Right kidney (tissue), 1 donor: ENCODE data around the gene PACRG.

Experiments used
- DNase-seq: peaks from one replicate; pipeline ENCODE4 v3.0.0-alpha.2; 2016

Gene PACRG

GRCh38 chr6:162778603-162779002 lies 50.8 kb downstream of the PACRG start:
- DNase-seq, result no peak

- DNase-seq, result no peak
Measured at GRCh38 chr6:162785632-162786242, 58.0 kb downstream of the PACRG start.

GRCh38 chr6:162798546-162799266 lies 70.9 kb downstream of the PACRG start:
- no peak for DNase-seq

GRCh38 chr6:162814426-162814973 lies 86.7 kb downstream of the PACRG start:
- no peak for DNase-seq

GRCh38 chr6:162817196-162817595 lies 89.4 kb downstream of the PACRG start:
- DNase-seq, result no peak

- no peak for DNase-seq
Measured at GRCh38 chr6:162819284-162819683, 91.5 kb downstream of the PACRG start.

GRCh38 chr6:162821102-162821501 lies 93.3 kb downstream of the PACRG start:
- no peak for DNase-seq

- DNase-seq, result no peak
Measured at GRCh38 chr6:162825597-162825996, 97.8 kb downstream of the PACRG start.

GRCh38 chr6:162829013-162829742 lies 101.4 kb downstream of the PACRG start:
- DNase-seq, result no peak

GRCh38 chr6:162833776-162834175 lies 106.0 kb downstream of the PACRG start:
- DNase-seq, result no peak

GRCh38 chr6:162845972-162846371 lies 118.2 kb downstream of the PACRG start:
- DNase-seq, result no peak

- no peak for DNase-seq
Measured at GRCh38 chr6:162846723-162847122, 118.9 kb downstream of the PACRG start.

- no peak for DNase-seq
Measured at GRCh38 chr6:162849269-162849668, 121.5 kb downstream of the PACRG start.

- no peak for DNase-seq
Measured at GRCh38 chr6:162852192-162852591, 124.4 kb downstream of the PACRG start.

GRCh38 chr6:162852840-162853577 lies 125.2 kb downstream of the PACRG start:
- no peak for DNase-seq

GRCh38 chr6:162854228-162854627 lies 126.5 kb downstream of the PACRG start:
- DNase-seq, result no peak

- peak; percentile 44 for DNase-seq
Measured at GRCh38 chr6:162854734-162855191, 127.0 kb downstream of the PACRG start.

- peak; percentile 76 for DNase-seq
Measured at GRCh38 chr6:162856885-162857284, 129.1 kb downstream of the PACRG start.

GRCh38 chr6:162857326-162857725 lies 129.6 kb downstream of the PACRG start:
- no peak for DNase-seq

- no peak for DNase-seq
Measured at GRCh38 chr6:162862462-162862861, 134.7 kb downstream of the PACRG start.

- DNase-seq, result no peak
Measured at GRCh38 chr6:162862941-162863340, 135.2 kb downstream of the PACRG start.

- no peak for DNase-seq
Measured at GRCh38 chr6:162863821-162864220, 136.0 kb downstream of the PACRG start.
